ENCODE data around the gene PFKP.
"Not testable (repeated sequence)": the region's sequence is repeated elsewhere in the genome, so short reads cannot be mapped to it uniquely, and the experiment has no call there.

The PFKP gene

DNA sequence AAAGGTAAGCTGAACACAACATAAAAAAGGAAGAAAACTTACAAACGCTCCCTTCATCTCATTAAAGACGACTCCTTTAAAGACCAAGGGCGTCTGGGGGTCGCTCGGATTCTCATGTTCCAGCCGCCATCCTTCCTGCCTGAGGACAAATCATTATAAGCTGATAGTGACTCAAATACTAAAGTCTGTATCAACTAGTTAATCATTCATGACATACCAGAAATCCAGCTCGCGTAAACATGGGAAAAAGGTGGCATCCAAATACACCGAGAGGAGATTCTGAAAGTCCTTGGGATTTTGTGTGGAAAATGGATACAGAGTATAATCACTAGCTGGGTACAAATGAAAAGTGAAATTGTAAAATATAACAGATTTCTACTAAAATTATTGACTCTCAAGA lies 97.8 kb downstream of the PFKP start:
- TF ChIP-seq, protein P1, sequence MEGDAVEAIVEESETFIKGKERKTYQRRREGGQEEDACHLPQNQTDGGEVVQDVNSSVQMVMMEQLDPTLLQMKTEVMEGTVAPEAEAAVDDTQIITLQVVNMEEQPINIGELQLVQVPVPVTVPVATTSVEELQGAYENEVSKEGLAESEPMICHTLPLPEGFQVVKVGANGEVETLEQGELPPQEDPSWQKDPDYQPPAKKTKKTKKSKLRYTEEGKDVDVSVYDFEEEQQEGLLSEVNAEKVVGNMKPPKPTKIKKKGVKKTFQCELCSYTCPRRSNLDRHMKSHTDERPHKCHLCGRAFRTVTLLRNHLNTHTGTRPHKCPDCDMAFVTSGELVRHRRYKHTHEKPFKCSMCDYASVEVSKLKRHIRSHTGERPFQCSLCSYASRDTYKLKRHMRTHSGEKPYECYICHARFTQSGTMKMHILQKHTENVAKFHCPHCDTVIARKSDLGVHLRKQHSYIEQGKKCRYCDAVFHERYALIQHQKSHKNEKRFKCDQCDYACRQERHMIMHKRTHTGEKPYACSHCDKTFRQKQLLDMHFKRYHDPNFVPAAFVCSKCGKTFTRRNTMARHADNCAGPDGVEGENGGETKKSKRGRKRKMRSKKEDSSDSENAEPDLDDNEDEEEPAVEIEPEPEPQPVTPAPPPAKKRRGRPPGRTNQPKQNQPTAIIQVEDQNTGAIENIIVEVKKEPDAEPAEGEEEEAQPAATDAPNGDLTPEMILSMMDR (IDR thresholded peaks at IDR 0.05; ENCODE audit: low read length, missing control alignments), result no peak
- H3K4me3 ChIP-seq (replicated peaks; ENCODE audit: low read depth, low read length), result no peak overlapping the region

DNA sequence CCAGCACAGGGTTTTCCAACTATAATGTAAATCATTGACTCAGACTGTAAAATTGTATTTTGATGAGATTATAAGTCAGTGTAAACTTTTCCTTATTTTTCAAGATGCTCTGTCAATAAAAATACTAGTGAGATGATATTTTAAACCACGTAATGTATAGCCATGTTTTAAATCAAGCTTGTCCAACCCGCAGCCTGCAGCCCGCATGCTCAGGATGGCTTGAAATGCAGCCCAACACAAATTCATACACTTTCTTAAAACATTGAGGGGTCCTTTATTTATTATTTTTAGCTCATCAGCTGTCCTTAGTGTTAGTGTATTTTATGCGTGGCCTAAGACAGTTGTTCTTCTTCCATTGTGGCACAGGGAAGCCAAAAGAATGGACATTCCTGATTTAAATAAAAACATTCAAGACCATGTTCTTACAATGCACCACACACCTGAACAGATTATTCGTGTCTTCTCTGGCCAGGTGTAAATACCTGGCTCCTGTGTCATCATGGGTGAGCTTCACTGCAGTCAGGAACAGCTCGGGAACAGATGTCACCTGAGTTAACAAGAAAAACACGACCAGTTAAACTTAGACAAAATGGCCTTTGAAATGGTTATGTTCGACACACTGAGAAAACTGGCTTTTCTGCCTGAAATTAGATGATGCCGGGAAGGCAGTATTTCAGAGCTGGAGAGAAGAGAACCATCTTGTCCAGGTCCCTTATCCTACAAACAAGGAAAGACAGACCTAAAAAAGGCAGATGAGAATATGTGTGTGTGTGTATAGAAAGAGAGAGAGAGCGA lies 99.3 kb downstream of the PFKP start:
- H3K4me3 ChIP-seq (replicated peaks; ENCODE audit: low read depth, low read length), result no peak overlapping the region
- DNase-seq (ENCODE audit: low read depth), result no peak
- TF ChIP-seq, protein P1 (IDR thresholded peaks at IDR 0.05; ENCODE audit: low read length, missing control alignments), result no peak

More for the DNA sequence above, 97.8 kb downstream of the PFKP start:
- DNase-seq (ENCODE audit: low read depth), result no peak

DNA sequence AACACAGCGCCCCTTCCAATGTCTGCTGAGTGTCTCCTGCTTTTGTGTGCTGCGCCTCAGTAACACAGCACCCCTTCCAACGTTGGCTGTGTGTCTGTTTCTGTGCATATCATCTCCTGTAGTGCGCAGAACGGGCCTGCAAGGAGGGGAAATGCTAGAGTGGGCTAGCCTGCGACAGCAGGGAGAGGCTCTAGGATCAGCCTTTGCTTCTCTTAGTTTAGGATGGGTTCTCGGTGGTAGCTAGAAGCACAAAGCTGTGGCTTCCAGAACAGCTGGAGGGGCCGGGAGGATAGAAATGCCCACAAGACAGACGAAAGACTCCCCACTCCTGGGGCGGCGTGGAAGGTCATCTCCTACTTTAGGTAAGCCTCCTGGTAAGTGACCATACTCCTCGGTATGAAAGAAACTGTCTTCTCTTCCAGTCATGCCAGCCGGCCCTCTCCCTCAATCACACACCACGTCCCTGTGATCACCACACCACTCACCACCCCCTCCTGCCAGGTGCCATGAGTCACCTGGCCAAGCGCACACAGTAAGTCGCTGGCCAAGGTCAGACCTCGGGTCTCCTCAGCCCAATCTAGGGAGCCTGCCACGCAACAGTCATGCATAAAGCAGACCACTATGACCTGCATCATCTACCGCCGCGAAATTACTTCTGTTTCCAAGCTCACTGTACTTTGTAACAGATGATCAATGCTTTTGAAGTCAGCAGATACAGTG lies 100.4 kb downstream of the PFKP start:
- H3K4me3 ChIP-seq (replicated peaks; ENCODE audit: low read depth, low read length), result no peak overlapping the region
- TF ChIP-seq, protein P1 (IDR thresholded peaks at IDR 0.05; ENCODE audit: low read length, missing control alignments), result no peak
- no peak for DNase-seq (ENCODE audit: low read depth)

DNA sequence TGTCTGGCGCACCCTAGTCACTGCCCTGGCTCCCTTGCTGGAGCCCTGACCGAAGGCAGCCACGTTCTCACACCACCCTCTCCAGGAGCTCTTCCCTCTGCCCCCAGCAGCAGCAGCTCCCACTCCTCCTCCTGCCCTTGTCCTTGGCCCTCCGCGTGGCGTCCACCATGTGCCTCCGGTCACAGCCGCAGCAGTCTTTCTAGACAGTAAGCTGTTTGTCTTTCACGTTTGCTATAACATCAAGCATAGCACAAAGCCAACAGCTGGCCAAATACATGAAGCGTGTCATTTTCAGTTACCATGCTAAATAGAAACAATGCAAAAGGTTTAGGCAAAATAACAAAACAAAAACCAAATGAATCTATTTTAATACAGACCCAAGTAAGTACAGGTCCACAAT lies 101.9 kb downstream of the PFKP start:
- TF ChIP-seq, protein P1 (IDR thresholded peaks at IDR 0.05; ENCODE audit: low read length, missing control alignments), result no peak
- no peak overlapping the region for H3K4me3 ChIP-seq (replicated peaks; ENCODE audit: low read depth, low read length)
- DNase-seq (ENCODE audit: low read depth), result no peak

DNA sequence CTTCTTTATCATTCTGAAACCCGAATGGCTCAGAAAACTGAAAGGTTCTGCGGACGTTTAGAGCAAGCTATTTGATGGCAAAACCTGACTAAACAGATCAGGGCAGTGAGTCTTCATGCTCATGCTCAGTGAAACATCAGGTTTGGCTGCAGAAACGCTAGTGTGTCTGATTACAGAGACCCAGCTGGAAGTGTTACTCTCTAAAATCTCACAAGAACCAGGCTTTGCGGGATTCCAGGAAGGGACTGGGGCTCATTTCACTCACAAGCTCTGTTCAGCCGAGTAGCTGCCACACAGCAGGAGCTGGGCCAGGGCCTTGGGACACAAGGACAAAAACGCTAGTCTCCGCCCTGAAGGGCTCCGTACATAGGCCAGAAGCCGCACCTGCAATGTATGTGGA lies 102.3 kb downstream of the PFKP start:
- H3K4me3 ChIP-seq (replicated peaks; ENCODE audit: low read depth, low read length), result no peak overlapping the region
- TF ChIP-seq, protein P1 (IDR thresholded peaks at IDR 0.05; ENCODE audit: low read length, missing control alignments), result no peak
- DNase-seq (ENCODE audit: low read depth), result no peak

DNA sequence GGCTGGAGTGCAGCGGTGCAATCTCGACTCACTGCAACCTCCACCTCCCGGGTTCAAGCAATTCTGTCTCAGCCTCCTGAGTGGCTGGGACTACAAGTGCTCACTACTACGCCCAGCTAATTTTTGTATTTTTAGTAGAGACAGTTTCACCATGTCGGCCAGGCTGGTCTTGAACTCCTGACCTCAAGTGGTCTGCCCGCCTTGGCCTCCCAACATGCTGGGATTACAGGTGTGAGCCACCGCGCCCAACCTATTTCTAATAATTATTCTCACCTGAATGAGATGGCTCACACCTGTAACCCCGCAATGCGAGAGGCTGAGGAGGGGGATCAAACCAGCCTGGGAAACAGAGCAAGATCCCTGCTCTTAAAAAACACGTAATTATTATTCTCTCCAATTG lies 104.1 kb downstream of the PFKP start:
- DNase-seq (ENCODE audit: low read depth), result not testable (repeated sequence)
- peak overlapping the region; percentile 84 for H3K4me3 ChIP-seq (replicated peaks; ENCODE audit: low read depth, low read length)

DNA sequence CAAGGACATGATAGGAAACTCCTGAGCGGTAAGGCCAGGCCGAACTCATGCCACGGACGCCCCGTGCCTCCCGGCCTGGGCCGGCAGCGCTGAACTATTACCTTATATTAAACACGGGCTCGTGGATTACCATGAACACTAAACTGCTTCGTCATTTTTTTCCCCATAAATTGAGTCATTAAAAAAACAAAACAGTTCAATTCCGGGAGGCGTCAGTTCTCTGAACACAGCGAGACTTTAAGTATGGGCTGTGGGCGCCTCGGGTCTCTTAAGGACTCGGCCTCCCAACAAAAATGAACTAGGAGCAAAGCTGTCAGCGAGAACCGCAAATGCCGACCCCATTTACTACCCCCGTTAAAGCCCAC lies 104.7 kb downstream of the PFKP start:
- TF ChIP-seq, protein P1 (IDR thresholded peaks at IDR 0.05; ENCODE audit: low read length, missing control alignments), result no peak
- DNase-seq (ENCODE audit: low read depth), result peak; percentile 60
- peak overlapping the region; percentile 84 for H3K4me3 ChIP-seq (replicated peaks; ENCODE audit: low read depth, low read length)
